ENCODE measurements around the gene ITGBL1. TPM values are rescaled to one million over a fixed set of nuclear protein-coding genes. Genes with fewer than 3 reads are reported as not detected.

The ITGBL1 gene
- total RNA-seq, 6 experiments from 2014 or later: 92.4 to 114 (median 105) TPM

DNA sequence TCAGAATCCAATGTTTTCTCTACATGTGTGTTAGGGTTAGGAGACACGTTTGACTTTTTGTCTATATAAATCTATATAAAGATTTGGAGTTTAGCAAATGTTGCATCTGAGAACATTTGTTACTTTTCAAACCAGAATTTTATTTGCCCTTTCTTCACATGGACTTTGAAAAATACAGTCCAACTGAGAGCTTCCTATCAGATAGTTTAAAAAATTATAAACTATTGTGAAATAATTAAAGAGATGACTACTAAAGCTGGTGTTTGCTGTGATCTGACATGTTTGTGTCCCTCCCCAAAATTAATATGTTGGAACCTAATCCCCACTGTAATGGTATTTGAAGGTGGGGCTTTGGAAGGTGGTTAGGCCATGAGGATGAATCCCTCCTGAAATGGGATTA lies 297.1 kb downstream of the ITGBL1 start:
- H3K27ac Mint-ChIP-seq: no peak overlapping the region
- no peak overlapping the region for H3K4me3 Mint-ChIP-seq
- DNase-seq: no peak
- H3K4me1 Mint-ChIP-seq (ENCODE audit: low read depth): peaks cover 19% of the 10 kb centered on the region
- TF ChIP-seq, protein P1, sequence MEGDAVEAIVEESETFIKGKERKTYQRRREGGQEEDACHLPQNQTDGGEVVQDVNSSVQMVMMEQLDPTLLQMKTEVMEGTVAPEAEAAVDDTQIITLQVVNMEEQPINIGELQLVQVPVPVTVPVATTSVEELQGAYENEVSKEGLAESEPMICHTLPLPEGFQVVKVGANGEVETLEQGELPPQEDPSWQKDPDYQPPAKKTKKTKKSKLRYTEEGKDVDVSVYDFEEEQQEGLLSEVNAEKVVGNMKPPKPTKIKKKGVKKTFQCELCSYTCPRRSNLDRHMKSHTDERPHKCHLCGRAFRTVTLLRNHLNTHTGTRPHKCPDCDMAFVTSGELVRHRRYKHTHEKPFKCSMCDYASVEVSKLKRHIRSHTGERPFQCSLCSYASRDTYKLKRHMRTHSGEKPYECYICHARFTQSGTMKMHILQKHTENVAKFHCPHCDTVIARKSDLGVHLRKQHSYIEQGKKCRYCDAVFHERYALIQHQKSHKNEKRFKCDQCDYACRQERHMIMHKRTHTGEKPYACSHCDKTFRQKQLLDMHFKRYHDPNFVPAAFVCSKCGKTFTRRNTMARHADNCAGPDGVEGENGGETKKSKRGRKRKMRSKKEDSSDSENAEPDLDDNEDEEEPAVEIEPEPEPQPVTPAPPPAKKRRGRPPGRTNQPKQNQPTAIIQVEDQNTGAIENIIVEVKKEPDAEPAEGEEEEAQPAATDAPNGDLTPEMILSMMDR (IDR thresholded peaks at IDR 0.05): no peak
- H3K36me3 Mint-ChIP-seq (ENCODE audit: low read depth): no peaks in the 10 kb centered on the region
- no peaks in the 10 kb centered on the region; the same call in 1 of the 2 replicates for H3K27me3 Mint-ChIP-seq (ENCODE audit: insufficient read depth)
- no peaks in the 10 kb centered on the region for H3K9me3 Mint-ChIP-seq

- Mint-ChIP-seq H3K36me3 (ENCODE audit: low read depth) (no peaks in the 10 kb centered on the region), H3K4me3 (peak overlapping the region; percentile 38; the same call in 1 of the 2 replicates), H3K4me1 (ENCODE audit: low read depth) (peaks cover 26% of the 10 kb centered on the region), H3K27ac (no peak overlapping the region; the same call in 1 of the 2 replicates), H3K27me3 (ENCODE audit: insufficient read depth) (no peaks in the 10 kb centered on the region; the same call in 1 of the 2 replicates), H3K9me3 (no peaks in the 10 kb centered on the region)
- peak; percentile 82 for DNase-seq
- TF ChIP-seq, protein P1 (IDR thresholded peaks at IDR 0.05): no peak
These were observed 299.0 kb downstream of the ITGBL1 start for GRCh38 chr13:101751488-101751887.

DNA sequence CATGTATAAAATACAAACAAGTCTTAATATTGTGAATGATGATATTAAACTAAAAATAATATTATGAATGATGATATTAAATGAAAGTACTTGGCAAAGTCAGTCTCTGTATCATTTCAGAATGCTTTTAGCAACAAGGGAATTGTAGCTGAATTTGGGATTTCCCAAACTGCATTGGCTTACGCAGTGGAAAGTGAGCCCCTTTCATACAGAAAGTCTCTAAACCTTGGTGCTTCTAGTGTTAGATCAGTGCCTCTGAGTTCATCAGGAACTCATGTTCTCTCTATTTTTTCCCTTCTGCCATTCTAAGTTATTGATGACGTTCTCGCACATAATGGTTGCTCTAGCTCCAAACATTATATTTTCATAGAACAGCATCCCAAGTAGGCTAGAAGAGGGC lies 300.0 kb downstream of the ITGBL1 start:
- Mint-ChIP-seq H3K4me1 (ENCODE audit: low read depth) (peaks cover 26% of the 10 kb centered on the region), H3K36me3 (ENCODE audit: low read depth) (no peaks in the 10 kb centered on the region), H3K4me3 (no peak overlapping the region), H3K27me3 (ENCODE audit: insufficient read depth) (no peaks in the 10 kb centered on the region; the same call in 1 of the 2 replicates), H3K9me3 (no peaks in the 10 kb centered on the region), H3K27ac (no peak overlapping the region)
- TF ChIP-seq, protein P1 (IDR thresholded peaks at IDR 0.05): no peak
- DNase-seq: no peak

DNA sequence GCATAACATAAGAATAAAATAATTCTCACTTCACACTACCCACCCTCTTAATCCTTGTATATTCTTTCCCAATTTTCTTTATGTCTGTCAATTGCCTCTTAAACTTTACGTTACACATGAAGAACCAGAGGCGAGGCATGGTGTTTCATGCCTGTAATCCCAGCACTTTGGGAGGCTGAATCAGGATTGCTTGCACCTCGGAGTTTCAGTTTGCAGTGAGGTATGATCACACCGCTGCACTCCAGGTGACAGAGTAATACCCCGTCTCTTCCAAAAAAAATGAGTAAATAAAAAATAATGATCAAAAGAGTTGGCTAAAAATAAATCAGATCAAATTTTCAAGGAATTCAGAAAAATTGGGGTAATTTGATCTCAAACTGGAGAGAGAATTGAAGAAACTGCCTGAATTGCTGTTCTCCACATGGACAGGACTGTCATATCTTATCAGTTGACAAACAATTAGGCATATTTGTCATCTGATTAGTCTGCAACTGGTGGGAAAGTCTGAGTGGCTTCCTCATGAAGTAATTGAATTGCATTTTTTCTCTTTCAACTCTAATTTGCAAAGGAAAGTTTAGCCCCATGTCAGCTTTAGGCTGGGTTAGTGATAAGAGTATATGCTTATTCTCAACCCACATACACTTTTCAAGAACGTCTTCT lies 302.9 kb downstream of the ITGBL1 start:
- no peak for DNase-seq
- H3K4me3 Mint-ChIP-seq: no peak overlapping the region
- no peak overlapping the region for H3K27ac Mint-ChIP-seq
- no peaks in the 10 kb centered on the region; the same call in 1 of the 2 replicates for H3K27me3 Mint-ChIP-seq (ENCODE audit: insufficient read depth)
- H3K9me3 Mint-ChIP-seq: no peaks in the 10 kb centered on the region
- peaks cover 33% of the 10 kb centered on the region for H3K4me1 Mint-ChIP-seq (ENCODE audit: low read depth)
- H3K36me3 Mint-ChIP-seq (ENCODE audit: low read depth): no peaks in the 10 kb centered on the region
- TF ChIP-seq, protein P1 (IDR thresholded peaks at IDR 0.05): no peak

DNA sequence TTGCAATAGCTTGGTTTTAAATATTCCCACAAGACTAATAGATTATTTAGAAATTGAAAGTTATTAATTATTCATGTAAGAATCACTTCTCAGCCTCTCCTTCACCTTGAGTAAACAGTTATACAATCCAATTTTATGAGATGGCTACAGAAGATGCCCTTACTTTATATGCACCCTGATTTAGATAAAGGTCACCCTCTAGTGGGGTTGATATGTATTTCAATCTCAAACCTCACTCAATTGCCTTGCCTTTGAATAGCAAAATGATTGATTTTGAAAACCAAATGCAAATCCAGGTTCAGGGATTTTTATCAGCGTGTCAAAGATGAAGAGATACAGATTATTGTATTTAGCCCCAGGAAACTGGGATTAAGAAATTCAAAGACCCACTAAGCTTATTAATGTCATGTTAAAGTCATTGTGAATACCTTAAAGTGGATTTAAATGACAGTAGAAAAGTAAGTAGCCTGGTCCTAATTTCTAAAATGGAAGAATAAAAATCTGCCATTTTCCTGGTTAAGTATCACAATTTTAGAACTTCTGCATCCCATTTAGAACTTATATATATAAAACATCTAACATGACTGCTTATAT lies 305.1 kb downstream of the ITGBL1 start:
- Mint-ChIP-seq H3K4me3 (no peak overlapping the region), H3K27me3 (ENCODE audit: insufficient read depth) (no peaks in the 10 kb centered on the region; the same call in 1 of the 2 replicates), H3K27ac (no peak overlapping the region), H3K4me1 (ENCODE audit: low read depth) (peaks cover 16% of the 10 kb centered on the region), H3K9me3 (no peaks in the 10 kb centered on the region), H3K36me3 (ENCODE audit: low read depth) (no peaks in the 10 kb centered on the region)
- DNase-seq: peak; percentile 16
- TF ChIP-seq, protein P1 (IDR thresholded peaks at IDR 0.05): peak; percentile 81
